ENCODE results near the gene KDM2A.

Gene KDM2A

GRCh38 chr11:67262731-67263675 lies 143.9 kb downstream of the KDM2A start:
- peak; percentile 53 for DNase-seq

GRCh38 chr11:67264260-67264659 lies 145.2 kb downstream of the KDM2A start:
- DNase-seq: no peak

- no peak for DNase-seq
Measured at GRCh38 chr11:67264877-67265632, 146.0 kb downstream of the KDM2A start.

- DNase-seq: peak; percentile 67
Measured at GRCh38 chr11:67265633-67266448, 146.8 kb downstream of the KDM2A start.

- no peak for DNase-seq
Measured at GRCh38 chr11:67266449-67267187, 147.6 kb downstream of the KDM2A start, which contains the start of gene GRK2. TSS of gene GRK2 (plus strand) at chr11:67266473. CDS start at chr11:67266700, 227 bp downstream.

- no peak for DNase-seq
Measured at GRCh38 chr11:67267188-67268080, 148.4 kb downstream of the KDM2A start.

GRCh38 chr11:67268081-67268961 lies 149.3 kb downstream of the KDM2A start:
- DNase-seq: no peak

GRCh38 chr11:67268962-67269268 lies 149.9 kb downstream of the KDM2A start:
- DNase-seq: no peak

- DNase-seq: no peak
Measured at GRCh38 chr11:67269401-67270255, 150.6 kb downstream of the KDM2A start.

- DNase-seq: no peak
Measured at GRCh38 chr11:67270256-67271204, 151.5 kb downstream of the KDM2A start.

- no peak for DNase-seq
Measured at GRCh38 chr11:67271205-67271540, 152.1 kb downstream of the KDM2A start.

- DNase-seq: no peak
Measured at GRCh38 chr11:67271541-67272284, 152.7 kb downstream of the KDM2A start.

GRCh38 chr11:67272327-67273259 lies 153.5 kb downstream of the KDM2A start:
- DNase-seq: no peak

- no peak for DNase-seq
Measured at GRCh38 chr11:67273260-67273990, 154.4 kb downstream of the KDM2A start.

Measured in activated CD4-positive, alpha-beta T cell treated with anti-CD3 and anti-CD28 coated beads for 1 hour (primary cell).